Measurements from ENCODE around the gene BMAL1.

The BMAL1 gene

GRCh38 chr11:13347901-13348300 lies 70.3 kb downstream of the BMAL1 start:
- no peak for DNase-seq

DNA sequence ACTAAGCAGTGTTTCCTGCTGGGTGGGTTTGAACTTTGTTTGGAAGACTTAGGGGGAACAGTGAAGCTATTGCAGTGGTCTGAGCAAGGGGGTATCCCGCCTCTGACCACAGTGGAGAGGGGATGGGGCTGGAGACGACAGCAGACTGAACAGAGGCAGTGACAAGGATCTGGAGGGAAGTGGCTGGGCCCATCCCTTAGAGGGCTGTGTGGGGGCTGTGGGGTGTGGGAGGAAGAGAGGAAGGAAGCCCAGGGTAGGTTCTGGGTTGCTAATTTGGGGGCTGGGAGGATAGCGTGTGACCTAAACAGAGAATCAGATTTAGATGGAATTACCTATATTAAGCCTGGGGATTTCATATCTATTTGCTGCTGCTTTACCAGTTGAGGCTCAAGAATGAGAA lies 70.7 kb downstream of the BMAL1 start:
- DNase-seq = no peak

DNA sequence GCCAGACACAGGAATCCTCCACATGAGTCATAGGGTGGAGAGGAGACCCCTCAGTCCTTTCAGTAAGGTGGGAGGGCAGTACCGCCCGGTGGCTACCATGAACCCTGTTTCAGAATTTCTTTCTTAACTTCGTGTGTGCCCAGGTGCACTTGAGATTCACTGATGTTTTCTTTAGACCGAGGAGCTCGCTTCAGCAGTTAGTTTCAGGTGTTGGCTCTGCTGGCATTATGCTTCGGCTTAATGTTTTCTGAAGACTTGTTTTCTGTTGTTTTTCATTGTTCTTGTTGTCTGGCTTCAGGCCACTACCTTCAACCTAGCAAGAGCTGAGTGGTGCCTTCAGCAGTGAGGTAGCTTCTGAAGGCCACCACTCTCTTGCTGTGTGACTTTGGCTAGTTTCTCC lies 71.5 kb downstream of the BMAL1 start:
- DNase-seq = no peak

GRCh38 chr11:13349581-13349980 lies 72.0 kb downstream of the BMAL1 start:
- DNase-seq = no peak

- no peak for DNase-seq
Observed at GRCh38 chr11:13352711-13353110, 75.1 kb downstream of the BMAL1 start.

GRCh38 chr11:13354335-13354734 lies 76.7 kb downstream of the BMAL1 start:
- DNase-seq = no peak

- DNase-seq = no peak
Observed at GRCh38 chr11:13355191-13355590, 77.6 kb downstream of the BMAL1 start.

GRCh38 chr11:13357232-13357631 lies 79.6 kb downstream of the BMAL1 start:
- no peak for DNase-seq

DNA sequence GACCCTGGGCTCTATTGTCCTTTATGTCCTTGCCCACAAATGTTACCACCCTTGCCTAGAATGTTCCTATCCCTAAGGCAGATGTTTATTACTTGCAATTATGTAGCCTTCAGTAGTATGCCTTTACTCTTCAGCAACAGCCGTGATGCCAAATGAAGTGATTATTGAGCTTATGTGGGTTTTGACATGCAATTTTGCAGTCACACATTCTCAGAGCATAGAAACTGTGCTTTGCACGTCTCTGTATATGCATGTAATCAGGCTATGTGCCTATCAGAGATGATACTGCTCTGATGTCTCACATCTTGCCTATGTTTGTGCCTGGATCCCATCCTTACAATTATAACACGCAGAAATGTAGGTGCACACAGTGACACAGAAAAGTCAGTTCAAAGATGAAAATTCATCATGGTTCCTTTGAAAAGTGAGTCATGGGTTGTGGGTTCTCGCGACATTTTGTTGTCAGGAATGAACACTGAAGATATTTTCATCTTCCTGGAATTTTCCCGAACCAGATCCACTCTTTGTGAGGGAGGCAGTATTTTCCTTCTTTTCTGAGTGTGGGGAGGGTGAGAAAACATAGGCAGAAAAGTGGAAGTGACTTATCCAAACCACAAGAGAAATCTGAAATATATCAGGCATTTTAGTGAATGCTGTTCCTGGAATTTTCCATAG lies 81.1 kb downstream of the BMAL1 start:
- DNase-seq = no peak

GRCh38 chr11:13362596-13363109 lies 85.1 kb downstream of the BMAL1 start:
- DNase-seq = no peak

- peak; percentile 59 for DNase-seq
Observed at GRCh38 chr11:13364388-13364787, 86.8 kb downstream of the BMAL1 start.

DNA sequence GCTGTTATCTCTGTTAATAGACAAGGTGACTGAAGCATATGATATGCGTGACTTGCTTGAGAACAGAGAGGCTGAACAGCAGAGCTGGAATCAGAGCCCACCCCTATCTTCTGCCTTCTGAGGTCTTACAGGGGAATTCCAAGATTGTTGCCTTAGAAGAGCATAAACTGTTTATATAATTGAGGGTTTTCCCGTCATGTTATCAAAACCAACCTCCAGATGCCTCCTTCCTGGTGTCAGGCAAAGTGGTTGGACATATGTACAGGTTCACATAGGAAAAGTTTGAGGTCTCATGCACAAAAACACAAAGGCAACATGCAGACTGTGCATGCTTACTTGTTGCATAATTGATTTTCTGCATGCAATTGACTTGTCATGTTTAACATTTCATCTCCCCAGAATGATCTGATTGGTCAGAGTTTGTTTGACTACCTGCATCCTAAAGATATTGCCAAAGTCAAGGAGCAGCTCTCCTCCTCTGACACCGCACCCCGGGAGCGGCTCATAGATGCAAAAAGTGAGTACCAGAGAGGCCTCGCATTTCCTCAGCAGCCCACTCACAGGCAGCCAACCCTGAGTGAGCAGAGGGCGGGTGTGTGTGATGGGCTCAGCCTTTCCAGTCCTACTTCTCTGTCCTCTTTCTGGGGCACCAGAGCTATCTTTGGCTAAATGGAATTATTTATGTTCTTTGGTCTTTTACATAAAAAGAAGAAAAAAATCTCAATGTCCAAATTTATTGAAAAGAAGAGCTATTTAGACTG lies 88.9 kb downstream of the BMAL1 start:
- no peak for DNase-seq

GRCh38 chr11:13367115-13367514 lies 89.5 kb downstream of the BMAL1 start:
- peak; percentile 39 for DNase-seq

DNA sequence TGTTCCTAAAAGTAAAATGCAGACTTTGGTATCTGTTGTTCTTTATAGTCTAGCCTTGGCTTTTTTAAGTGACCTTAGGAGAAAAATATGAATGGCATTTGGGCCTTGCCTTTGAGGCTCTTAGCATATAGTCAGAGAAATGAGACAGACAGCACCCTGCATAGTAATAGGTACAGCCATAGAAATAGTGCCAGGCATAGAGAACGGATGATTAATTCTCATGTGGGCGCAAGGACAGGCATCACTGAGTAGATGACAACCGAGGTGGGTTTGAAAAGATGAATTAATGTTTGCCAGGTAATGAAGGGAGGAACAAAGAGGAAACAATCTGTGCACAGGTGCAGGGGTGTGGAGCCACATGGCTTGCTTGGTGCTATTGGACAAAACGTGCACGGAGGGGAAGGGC lies 90.5 kb downstream of the BMAL1 start:
- no peak for DNase-seq

DNA sequence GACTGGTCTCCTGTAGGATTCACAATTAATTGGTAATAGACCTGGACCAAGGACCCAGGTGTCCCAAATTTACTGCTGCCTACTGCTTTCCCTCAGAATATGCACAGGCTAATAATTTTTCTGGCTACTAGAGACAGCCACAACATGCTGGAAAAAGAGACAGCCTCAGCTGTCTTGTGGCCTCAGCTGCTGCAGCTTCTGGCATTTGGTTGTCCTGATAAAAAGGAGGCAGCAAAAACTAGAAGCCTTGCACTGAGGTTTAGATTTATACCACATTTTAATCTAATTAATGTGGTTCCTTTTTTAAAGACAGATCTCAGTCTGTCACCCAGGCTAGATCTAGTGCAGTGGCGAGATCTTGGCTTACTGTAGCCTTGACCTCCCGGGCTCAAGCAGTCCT lies 95.6 kb downstream of the BMAL1 start:
- DNase-seq = no peak

- no peak for DNase-seq
Observed at GRCh38 chr11:13375798-13376197, 98.2 kb downstream of the BMAL1 start.

DNA sequence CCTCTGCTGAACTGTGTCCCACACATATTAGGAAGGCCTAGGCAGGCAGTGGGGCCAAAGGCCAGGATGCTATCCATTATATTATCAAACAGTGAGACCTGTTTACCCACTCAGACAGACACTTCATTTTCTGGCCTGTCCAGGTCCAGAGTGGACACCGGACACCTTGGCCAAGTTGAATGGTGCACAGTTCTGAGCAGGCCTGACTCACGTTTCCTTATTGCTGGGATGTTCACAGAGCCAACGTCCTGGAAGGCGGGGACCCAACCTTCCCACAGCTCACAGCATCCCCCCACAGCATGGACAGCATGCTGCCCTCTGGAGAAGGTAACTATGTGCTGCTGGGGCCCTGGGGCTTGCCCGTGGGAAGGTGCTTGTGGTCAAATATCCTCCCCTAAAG lies 98.8 kb downstream of the BMAL1 start:
- no peak for DNase-seq

DNA sequence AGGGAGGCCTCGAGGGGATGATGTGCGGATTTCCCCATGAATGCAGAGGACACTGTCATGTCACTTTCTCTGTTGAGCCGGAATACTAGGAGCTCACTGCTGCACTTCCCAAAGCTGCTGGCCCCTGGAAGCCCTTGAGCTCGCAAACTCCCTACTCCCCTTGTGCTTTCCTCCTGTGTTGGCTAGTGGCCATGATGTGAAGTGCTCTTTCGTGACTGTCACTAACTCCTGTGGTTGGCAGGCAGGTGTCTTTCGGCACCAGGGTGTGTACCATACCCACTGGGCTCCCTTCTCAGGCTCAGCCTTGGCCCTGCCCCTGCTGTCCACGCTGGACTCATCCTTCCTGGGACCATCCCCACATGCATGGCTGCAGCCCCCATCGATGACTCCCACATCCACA lies 99.2 kb downstream of the BMAL1 start:
- DNase-seq = no peak

GRCh38 chr11:13378316-13378715 lies 100.7 kb downstream of the BMAL1 start:
- DNase-seq = no peak

DNA sequence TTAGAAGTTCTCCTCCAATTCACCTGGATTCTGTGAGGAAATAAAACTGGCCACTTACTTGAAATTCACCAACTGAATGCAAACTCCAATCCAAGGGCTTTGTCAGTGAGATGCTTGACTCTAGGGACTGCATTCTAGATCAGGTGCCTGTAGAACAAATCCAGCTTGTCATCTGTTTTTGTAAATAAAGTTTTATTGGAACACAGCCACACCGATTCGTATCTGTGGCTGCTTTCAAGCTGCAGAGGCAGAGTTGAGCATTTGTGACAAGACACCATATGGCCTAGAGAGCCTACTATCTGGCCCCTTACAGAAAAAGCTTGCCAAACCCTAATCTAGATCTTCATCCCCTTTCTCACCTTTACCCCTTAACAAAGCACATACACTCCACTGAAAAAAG lies 103.1 kb downstream of the BMAL1 start:
- DNase-seq = no peak

- DNase-seq = no peak
Observed at GRCh38 chr11:13382751-13383150, 105.2 kb downstream of the BMAL1 start.

DNA sequence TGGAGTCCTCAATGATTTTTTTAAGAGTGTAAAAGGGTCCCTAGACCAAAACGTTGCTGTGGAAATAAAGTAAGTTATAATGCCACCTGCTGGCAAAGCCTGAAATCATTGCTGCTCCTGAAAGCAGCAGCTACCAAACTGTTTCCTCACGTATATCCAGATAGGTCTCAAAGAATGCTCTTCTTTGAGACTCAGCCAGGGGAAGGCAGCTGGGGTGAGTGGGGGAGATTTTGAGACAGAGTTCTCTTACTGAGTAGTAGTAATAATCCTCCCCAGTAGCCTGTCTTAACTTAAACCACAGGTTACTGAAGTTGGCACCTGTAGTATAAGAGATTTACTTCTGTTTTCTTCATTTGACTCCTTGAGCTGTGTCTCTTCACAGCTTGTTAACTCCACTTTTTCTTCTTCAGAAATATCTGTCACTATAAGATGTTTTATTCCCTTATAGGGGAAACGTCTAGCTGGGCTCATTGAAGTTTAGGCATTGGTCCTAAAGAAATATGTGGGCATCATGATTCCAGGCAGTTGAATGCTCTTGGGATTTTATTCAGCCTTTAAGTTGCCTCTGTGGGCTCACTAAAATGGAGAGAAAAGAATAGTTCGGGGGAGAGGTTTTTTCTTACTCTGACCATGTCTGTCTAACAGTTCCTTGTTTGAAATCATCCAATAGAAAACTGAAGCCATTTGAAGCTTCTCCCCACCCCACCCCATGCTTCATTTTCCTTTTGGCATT lies 107.5 kb downstream of the BMAL1 start:
- DNase-seq = no peak

- DNase-seq = no peak
Observed at GRCh38 chr11:13386567-13386966, 109.0 kb downstream of the BMAL1 start.

DNA sequence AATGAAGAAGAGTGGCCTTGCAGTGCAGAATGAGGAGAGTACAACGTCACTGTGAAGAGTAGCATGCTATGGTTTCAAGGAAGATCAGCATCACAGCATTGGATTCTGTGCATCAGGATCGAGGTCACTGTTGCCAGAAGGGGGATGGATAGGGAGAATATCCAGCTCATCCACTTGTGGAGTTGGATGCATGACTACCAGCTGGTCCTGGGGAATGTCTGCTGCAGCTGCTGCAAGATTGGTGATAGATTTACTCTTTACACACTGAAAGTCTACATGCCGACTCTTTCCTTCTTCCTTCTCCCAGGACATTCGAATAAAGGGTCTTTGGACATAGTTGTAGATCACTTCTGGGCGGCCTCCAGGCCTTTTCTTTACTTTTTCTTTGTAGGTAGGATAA lies 111.2 kb downstream of the BMAL1 start:
- no peak for DNase-seq

Data from 8988T (cell line).